Vagina (tissue), 2 donors: ENCODE results near the gene PSMC3IP.

Experiments used
- CTCF ChIP-seq, 3 experiments: fragments of 450-650 bp in 2 of 3; fragments of 200-600 bp in 1 of 3; sonication (generic) in 1 of 3; IDR thresholded peaks; one replicate each; pipeline ENCODE4 v1.5.1; 2017 to 2019; ENCODE audit warnings: antibody characterized with exemption in 3 of 3, mild to moderate bottlenecking in 2 of 3, moderate library complexity in 2 of 3
- POLR2A ChIP-seq, 2 donors: fragments of 450-650 bp; IDR thresholded peaks; one replicate each; pipeline ENCODE4 v1.6.1; 2017; ENCODE audit warnings: antibody characterized with exemption in 2 of 2, mild to moderate bottlenecking in 2 of 2, moderate library complexity in 2 of 2
- POLR2AphosphoS5 ChIP-seq, 2 donors: sonication (generic); formaldehyde crosslinking; IDR thresholded peaks; one replicate each; pipeline ENCODE4 v1.9.0; 2017; ENCODE audit warnings: antibody characterized with exemption in 2 of 2, mild to moderate bottlenecking in 2 of 2, low read depth in 1 of 2; ENCODE audit not compliant: insufficient read depth in 1 of 2

GRCh38 chr17:42584880-42585279 is 7.4 kb upstream of the PSMC3IP start:
- no peak for TF ChIP-seq CTCF (IDR thresholded peaks at IDR 0.05)
- no peak for TF ChIP-seq POLR2A (IDR thresholded peaks at IDR 0.05)
- TF ChIP-seq POLR2AphosphoS5 (IDR thresholded peaks at IDR 0.05; ENCODE audit: insufficient read depth in 1 of 2, low read depth in 1 of 2) = no peak
